HG03439 (cell line): ENCODE measurements around the gene BTD.

Source experiments
- ATAC-seq: cut with Tn5 transposase; IDR thresholded peaks from one replicate; pipeline ENCODE4 v1.9.1; 2021; ENCODE audit warnings: mild to moderate bottlenecking, moderate library complexity; ENCODE audit not compliant: unreplicated experiment

Gene BTD

GRCh38 chr3:15601399-15602145, at the start of gene BTD, which contains the start of gene HACL1:
Gene BTD (plus strand): TSS chr3:15601745. CDS start chr3:15635440, 33,695 bp downstream.
Gene HACL1 (minus strand): TSS chr3:15601569. CDS start chr3:15601463, 106 bp downstream.
- peak; percentile 96 for ATAC-seq

GRCh38 chr3:15551902-15552301, 49.6 kb upstream of the BTD start:
- no peak for ATAC-seq

GRCh38 chr3:15553749-15554148, 47.8 kb upstream of the BTD start:
- ATAC-seq = no peak

GRCh38 chr3:15556512-15556911, 45.0 kb upstream of the BTD start:
- peak; percentile 78 for ATAC-seq

GRCh38 chr3:15557511-15557946, 44.0 kb upstream of the BTD start:
- ATAC-seq = peak; percentile 58

GRCh38 chr3:15558581-15558980, 43.0 kb upstream of the BTD start:
- ATAC-seq = no peak

GRCh38 chr3:15562560-15562959, 39.0 kb upstream of the BTD start:
- no peak for ATAC-seq

GRCh38 chr3:15563190-15563589, 38.4 kb upstream of the BTD start:
- ATAC-seq = no peak

GRCh38 chr3:15572138-15572537, 29.4 kb upstream of the BTD start:
- ATAC-seq = no peak

GRCh38 chr3:15575446-15575845, 26.1 kb upstream of the BTD start:
- no peak for ATAC-seq

GRCh38 chr3:15576475-15576874, 25.1 kb upstream of the BTD start:
- ATAC-seq = no peak

GRCh38 chr3:15578289-15578867, 23.2 kb upstream of the BTD start:
- no peak for ATAC-seq

GRCh38 chr3:15579051-15579450, 22.5 kb upstream of the BTD start:
- ATAC-seq = no peak

GRCh38 chr3:15581471-15582394, 19.8 kb upstream of the BTD start:
- ATAC-seq = no peak

GRCh38 chr3:15585111-15585845, 16.3 kb upstream of the BTD start:
- no peak for ATAC-seq

GRCh38 chr3:15591242-15591641, 10.3 kb upstream of the BTD start:
- ATAC-seq = no peak

- no peak for ATAC-seq
Measured at GRCh38 chr3:15591928-15592327, 9.6 kb upstream of the BTD start.

- no peak for ATAC-seq
Measured at GRCh38 chr3:15592968-15593367, 8.6 kb upstream of the BTD start.

- ATAC-seq = no peak
Measured at GRCh38 chr3:15595955-15596354, 5.6 kb upstream of the BTD start.

GRCh38 chr3:15601046-15601398, 523 bp upstream of the BTD start:
- peak; percentile 12 for ATAC-seq

- ATAC-seq = peak; percentile 17
Measured at GRCh38 chr3:15602146-15602536, 596 bp downstream of the BTD start.
